Cardiac fibroblast (primary cell): ENCODE measurements around the gene UBA1.

Experiments used
- DNase-seq, 2 donors: peaks; one replicate each; pipeline versions ENCODE4 v3.0.0 to v3.0.0-alpha.2; 2010; ENCODE audit warnings: low read depth in 2 of 2
- H3K4me3 ChIP-seq, 2 donors: replicated peaks in 1 of 2; 1 replicate in 1 of 2; 2 replicates in 1 of 2; pipeline ENCODE4 v1.5.1; 2011; ENCODE audit warnings: low read depth in 2 of 2, low read length in 2 of 2, mild to moderate bottlenecking in 2 of 2, moderate library complexity in 1 of 2
- TF ChIP-seq, protein P1 (sequence below): IDR thresholded peaks from one replicate; pipeline ENCODE4 v1.5.1; 2011; ENCODE audit warnings: low read depth, mild to moderate bottlenecking, low read length, inconsistent platforms

UBA1 gene

DNA sequence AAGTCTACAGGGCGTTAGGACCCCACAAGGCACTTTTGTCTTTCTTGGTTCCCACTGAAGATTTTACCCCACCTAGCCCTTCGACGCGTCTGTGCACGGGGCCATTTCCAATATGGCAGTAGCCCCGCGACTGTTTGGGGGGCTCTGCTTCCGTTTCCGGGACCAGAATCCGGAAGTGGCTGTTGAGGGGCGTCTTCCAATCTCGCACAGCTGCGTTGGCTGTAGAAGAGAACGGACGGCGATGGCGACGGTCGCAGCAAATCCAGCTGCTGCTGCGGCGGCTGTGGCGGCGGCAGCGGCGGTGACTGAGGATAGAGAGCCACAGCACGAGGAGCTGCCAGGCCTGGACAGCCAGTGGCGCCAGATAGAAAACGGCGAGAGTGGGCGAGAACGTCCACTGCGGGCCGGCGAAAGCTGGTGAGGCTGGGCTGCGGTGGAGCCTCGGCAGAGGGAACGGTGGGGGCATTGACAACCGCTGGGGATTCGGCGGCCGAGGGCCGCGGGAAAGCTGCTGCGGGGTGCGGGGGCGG lies 39.2 kb downstream of the UBA1 start, which contains the start of gene USP11:
Gene USP11, plus strand, starts transcription at position 207 of the 530 bp plus-strand sequence. Its CDS starts 35 bp downstream, at position 242.
- peak; percentile 31 to 60 for DNase-seq
- peak within 1 kb of the TSS; percentile 61 to 72 for H3K4me3 ChIP-seq
- TF ChIP-seq, protein P1, sequence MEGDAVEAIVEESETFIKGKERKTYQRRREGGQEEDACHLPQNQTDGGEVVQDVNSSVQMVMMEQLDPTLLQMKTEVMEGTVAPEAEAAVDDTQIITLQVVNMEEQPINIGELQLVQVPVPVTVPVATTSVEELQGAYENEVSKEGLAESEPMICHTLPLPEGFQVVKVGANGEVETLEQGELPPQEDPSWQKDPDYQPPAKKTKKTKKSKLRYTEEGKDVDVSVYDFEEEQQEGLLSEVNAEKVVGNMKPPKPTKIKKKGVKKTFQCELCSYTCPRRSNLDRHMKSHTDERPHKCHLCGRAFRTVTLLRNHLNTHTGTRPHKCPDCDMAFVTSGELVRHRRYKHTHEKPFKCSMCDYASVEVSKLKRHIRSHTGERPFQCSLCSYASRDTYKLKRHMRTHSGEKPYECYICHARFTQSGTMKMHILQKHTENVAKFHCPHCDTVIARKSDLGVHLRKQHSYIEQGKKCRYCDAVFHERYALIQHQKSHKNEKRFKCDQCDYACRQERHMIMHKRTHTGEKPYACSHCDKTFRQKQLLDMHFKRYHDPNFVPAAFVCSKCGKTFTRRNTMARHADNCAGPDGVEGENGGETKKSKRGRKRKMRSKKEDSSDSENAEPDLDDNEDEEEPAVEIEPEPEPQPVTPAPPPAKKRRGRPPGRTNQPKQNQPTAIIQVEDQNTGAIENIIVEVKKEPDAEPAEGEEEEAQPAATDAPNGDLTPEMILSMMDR: no peak

DNA sequence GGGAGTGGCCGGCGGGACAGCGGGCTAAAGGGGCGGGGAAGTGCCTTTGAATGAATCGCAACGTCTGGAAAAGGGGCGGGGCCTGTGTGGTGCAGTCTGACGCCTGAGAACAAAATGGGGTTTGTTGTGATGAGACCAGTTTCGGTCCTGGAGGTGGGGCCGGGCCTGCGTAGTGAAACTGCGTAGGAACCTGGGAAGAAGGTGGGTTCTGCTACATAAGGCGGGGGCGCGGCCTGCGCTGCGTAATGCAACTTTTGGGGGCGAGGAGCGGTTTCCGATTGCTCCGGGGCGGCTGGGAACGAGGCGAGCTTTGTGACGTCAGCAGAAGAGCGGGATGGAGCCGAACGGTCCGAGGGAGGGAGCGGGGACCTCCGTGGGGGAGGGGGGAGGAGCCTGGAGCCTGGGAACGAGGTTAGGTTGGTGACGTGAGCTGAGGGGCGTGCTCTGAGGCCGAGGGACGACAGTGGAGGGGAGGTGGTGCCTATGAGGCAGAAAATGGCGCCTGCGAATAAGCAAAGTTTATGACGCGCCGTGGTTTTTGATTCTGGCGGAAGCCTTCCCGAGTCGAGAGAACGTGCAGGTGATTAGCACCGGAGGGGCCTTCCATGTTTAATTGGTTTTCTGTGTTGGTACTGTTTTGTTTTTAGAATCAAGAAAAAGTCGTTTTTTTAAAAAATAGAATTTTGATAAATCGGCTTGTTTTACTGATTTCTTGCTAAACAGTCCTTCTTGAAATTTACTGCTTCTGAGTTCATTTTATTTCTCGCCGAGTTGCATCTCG lies 39.9 kb downstream of the UBA1 start:
- peak overlapping the region; percentile 61 to 72 for H3K4me3 ChIP-seq
- TF ChIP-seq, protein P1: no peak
- DNase-seq: peak; percentile 98

DNA sequence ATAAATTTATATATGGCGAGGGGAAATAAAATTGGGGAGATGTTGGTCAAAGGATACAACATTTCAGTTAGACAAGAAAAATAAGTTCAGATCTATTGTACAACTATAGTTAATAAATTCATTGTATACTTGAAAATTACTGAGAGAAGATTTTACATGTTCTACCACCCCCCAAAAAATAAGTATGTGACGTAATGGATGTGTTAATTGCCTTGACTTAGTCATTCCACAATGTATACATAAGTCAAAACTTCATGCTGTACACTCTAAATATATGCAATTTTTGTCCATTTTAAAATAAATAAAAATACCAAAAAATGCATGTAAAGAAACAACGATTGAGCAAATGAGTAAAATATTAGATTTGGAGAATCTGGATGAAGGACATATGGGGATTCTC lies 41.0 kb downstream of the UBA1 start:
- peak overlapping the region in 1 of 2 donors; percentile 54 for H3K4me3 ChIP-seq
- TF ChIP-seq, protein P1: no peak

DNA sequence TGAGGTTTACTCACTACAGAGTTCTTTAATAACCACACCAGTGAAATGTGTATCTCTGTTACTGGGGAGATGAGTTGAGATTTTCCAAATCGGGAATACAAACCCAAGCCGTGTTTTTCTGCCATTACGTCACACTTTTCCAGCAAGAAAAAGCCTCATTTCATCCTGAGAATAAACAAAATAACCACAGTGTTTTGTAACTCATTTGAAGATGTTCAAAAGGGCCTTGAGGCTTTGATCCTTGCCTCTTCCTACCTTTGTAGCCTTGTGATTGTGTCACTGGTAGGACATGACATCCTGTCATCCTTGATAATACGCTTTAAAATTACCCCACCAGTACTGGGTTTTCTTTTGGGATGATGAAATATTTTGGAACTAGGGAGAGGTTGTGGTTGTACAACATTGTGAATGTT lies 42.1 kb downstream of the UBA1 start:
- DNase-seq: no peak
- H3K4me3 ChIP-seq: no peak overlapping the region
- TF ChIP-seq, protein P1: no peak

More for the DNA sequence above, 41.0 kb downstream of the UBA1 start:
- DNase-seq: peak in 1 of 2 donors; percentile 22

DNA sequence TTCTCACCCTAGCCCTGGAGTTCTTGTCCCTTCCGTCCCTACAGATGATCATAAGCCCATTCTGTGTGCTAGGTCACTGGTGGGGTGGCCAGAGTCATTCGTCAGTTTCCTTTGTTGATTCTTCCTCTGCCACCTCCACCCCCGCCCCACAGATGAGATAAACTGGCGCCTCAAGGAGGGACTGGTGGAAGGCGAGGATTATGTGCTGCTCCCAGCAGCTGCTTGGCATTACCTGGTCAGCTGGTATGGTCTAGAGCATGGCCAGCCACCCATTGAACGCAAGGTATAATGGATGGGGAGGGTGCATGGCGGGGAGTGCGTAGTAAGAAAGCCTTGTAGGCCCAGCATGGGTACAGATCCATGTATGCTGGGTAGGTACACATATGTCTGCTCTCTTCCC lies 45.6 kb downstream of the UBA1 start:
- no peak overlapping the region for H3K4me3 ChIP-seq
- DNase-seq: no peak
- TF ChIP-seq, protein P1: no peak

DNA sequence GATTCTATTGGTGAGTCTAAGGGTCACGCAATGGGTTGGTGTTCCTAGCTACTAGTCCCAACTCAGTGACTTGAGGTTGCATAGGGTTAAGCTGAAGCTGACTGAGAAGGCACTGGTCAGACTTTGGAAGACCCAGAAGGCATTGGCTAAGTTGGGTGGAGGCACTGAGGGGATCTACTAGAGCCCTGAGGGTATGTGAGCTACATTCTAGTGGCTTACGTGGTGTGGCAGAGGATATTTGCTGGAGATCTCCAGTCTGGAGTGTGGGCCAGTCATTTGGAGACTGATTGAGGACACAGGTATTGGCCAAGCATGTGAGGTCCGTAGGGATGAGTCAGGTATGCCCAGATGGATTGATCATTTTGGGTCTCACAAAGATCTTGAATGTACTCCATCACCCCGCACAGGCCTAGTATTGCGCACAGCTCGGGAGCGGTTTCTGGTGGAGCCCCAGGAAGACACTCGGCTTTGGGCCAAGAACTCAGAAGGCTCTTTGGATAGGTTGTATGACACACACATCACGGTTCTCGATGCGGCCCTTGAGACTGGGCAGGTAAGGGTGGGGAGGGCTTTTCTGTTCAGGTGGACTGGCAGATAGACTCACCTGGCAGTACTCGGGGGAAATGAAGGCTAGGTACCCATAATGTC lies 46.4 kb downstream of the UBA1 start:
- no peak overlapping the region for H3K4me3 ChIP-seq
- TF ChIP-seq, protein P1: no peak
- no peak for DNase-seq
